ENCODE data around the gene ZNF697. TPM values are rescaled to one million over a fixed set of nuclear protein-coding genes. Genes with fewer than 3 reads are reported as not detected.
A peak's percentile ranks its signal among the peaks of the same experiment; 100 is the strongest.

ZNF697 gene
- total RNA-seq, 4 donors from 2014 or later, result 2.4 to 25.5 (median 7.9) TPM

DNA sequence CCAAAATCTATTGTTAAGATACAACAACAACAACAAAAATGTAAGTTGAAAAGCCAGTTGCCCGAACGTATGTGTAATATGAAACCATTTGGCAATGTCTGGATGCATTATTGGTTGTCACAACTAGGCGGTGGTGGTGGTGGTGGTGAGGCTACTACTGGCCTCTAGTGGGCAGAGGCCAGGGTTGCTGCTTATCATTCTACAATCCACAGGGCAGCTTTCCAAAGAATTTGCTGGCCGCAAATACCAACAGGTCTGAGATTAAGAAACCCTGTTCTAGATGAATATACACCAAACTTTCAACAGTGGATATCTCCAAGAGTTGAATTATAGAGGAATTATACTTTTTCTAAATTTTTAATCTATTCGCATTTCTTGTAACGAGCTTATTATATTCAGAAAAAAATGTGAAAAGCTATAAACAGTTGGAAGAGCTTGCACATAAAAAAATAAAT, 26.8 kb upstream of the ZNF697 start:
- peak overlapping the region in 1 of 2 donors; percentile 45 for H3K4me3 ChIP-seq
- no peaks in the 10 kb centered on the region for H3K36me3 ChIP-seq
- intact Hi-C loops (cut with DNase I; ENCODE audit: low total_unique reads), result no loop called here
- peak; percentile 32 to 38 for DNase-seq
- no peak for TF ChIP-seq POLR2A (IDR thresholded peaks at IDR 0.05)
- TF ChIP-seq, protein P1, sequence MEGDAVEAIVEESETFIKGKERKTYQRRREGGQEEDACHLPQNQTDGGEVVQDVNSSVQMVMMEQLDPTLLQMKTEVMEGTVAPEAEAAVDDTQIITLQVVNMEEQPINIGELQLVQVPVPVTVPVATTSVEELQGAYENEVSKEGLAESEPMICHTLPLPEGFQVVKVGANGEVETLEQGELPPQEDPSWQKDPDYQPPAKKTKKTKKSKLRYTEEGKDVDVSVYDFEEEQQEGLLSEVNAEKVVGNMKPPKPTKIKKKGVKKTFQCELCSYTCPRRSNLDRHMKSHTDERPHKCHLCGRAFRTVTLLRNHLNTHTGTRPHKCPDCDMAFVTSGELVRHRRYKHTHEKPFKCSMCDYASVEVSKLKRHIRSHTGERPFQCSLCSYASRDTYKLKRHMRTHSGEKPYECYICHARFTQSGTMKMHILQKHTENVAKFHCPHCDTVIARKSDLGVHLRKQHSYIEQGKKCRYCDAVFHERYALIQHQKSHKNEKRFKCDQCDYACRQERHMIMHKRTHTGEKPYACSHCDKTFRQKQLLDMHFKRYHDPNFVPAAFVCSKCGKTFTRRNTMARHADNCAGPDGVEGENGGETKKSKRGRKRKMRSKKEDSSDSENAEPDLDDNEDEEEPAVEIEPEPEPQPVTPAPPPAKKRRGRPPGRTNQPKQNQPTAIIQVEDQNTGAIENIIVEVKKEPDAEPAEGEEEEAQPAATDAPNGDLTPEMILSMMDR (IDR thresholded peaks at IDR 0.05), result peak in 2 of 4 experiments; percentile 41 to 48
- no peaks in the 10 kb centered on the region for H3K27me3 ChIP-seq
- peak overlapping the region in 1 of 2 donors; percentile 74 for H3K27ac ChIP-seq
- H3K9me3 ChIP-seq, result no peaks in the 10 kb centered on the region
- no peaks in the 10 kb centered on the region for H3K4me1 ChIP-seq

DNA sequence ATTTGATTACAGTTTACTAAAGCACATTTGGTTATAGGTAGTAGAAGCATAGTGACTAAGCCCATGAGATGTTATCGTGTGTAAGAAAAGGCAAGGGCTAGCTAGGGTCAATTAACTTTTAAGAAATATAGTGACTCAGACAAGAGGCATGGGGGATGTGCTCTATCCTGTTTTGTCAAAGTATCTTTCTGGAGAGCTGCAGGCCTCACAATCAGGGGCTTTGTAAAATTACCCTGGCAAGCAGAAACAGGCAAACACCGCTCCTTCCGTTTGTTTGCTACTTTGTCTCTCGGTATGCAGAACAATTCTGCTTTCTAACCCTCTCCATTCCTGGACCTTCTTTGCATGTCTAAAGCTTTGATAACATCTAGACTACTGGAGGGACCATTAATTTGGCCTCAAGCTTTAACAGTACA, 26.1 kb upstream of the ZNF697 start:
- Histone ChIP-seq H3K36me3 (no peaks in the 10 kb centered on the region), H3K27ac (no peak overlapping the region), H3K4me1 (no peaks in the 10 kb centered on the region), H3K27me3 (no peaks in the 10 kb centered on the region), H3K9me3 (no peaks in the 10 kb centered on the region), H3K4me3 (no peak overlapping the region)
- intact Hi-C loops (cut with DNase I; ENCODE audit: low total_unique reads), result no loop called here
- TF ChIP-seq, protein P1 (IDR thresholded peaks at IDR 0.05), result no peak
- TF ChIP-seq POLR2A (IDR thresholded peaks at IDR 0.05), result no peak
- DNase-seq, result no peak

DNA sequence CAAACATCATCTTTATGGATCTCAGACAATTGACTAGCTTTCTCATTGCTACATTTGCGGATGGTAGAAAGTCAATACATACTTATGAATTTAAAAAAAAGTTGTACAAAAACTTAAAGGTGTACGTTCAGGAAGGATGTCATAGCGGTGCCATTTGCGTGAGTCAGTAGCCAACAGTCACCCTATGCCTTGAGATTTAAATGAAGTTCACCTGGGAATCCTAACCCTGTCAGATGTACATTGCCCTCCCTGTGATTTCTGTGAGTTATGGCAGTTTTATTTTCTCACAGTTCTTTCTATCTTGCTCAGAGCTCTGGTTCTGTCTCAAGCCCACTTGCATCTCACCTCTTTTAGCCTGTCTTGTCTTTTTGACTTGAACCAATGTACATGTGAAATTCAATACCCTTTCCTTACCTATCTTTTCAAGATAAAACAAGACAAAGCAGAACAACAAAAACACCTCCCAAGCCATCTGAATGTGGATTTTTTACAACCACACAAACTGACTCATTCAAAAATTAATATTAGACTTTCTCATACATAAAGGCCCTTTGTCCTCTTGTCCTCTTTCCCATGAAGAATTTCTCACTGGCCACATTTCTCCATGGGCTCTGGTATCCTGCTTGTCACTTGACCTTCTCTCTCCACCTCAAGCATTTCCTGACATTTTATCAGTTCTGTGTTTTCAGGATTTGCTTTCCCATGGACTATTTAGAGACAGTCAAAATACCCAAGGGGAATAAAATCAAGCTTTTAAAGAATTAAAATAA, 25.3 kb upstream of the ZNF697 start:
- DNase-seq, result no peak
- Histone ChIP-seq H3K27ac (no peak overlapping the region), H3K27me3 (no peaks in the 10 kb centered on the region), H3K36me3 (no peaks in the 10 kb centered on the region), H3K4me3 (no peak overlapping the region), H3K9me3 (no peaks in the 10 kb centered on the region), H3K4me1 (no peaks in the 10 kb centered on the region)
- intact Hi-C loops (cut with DNase I; ENCODE audit: low total_unique reads), result no loop called here
- TF ChIP-seq, protein P1 (IDR thresholded peaks at IDR 0.05), result no peak
- TF ChIP-seq POLR2A (IDR thresholded peaks at IDR 0.05), result no peak

DNA sequence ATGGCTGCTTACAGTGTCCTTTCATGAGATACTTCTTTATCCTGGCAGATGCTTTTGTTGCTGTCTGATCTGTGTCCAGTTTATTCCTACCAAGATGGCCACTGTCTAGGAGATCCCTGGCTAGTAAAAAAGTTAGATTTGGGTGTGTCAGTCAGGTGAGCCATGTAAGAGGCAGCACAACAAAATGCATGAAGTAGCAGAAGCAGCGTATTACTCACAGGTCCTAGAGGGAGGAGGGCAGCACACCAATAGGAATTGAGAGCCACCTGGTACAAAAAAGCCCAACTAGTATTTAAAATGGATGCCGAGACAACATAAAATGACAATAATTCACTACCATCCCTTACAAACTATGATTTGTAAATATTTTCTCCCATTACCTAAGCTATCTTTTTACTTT, 22.8 kb upstream of the ZNF697 start:
- no peak for DNase-seq
- no peak for TF ChIP-seq POLR2A (IDR thresholded peaks at IDR 0.05)
- TF ChIP-seq, protein P1 (IDR thresholded peaks at IDR 0.05), result no peak
- intact Hi-C loops (cut with DNase I; ENCODE audit: low total_unique reads), result no loop called here
- H3K27ac ChIP-seq, result no peak overlapping the region
- H3K36me3 ChIP-seq, result no peaks in the 10 kb centered on the region
- no peaks in the 10 kb centered on the region for H3K9me3 ChIP-seq
- H3K4me1 ChIP-seq, result no peaks in the 10 kb centered on the region
- H3K4me3 ChIP-seq, result no peak overlapping the region
- H3K27me3 ChIP-seq, result no peaks in the 10 kb centered on the region

DNA sequence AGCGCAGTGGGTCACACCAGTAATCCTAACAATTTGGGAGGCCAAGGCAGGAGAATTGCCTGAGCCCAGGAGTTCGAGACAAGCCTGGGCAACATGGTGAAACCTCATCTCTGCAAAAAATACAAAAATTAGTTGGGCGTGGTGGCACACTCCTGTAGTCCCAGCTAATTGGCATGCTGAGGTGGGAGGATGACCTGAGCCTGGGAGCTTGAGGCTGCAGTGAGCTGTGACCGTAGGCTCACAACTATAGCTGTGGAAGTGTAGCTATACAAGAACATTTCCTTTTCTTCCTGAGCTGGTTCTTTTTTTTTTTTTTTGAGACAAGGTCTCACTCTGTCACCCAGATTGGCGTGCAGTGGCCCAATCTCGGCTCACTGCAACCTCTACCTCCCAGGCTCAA, 19.1 kb upstream of the ZNF697 start:
- H3K27me3 ChIP-seq, result no peaks in the 10 kb centered on the region
- TF ChIP-seq, protein P1 (IDR thresholded peaks at IDR 0.05), result no peak
- no peak for TF ChIP-seq POLR2A (IDR thresholded peaks at IDR 0.05)
- intact Hi-C loops (cut with DNase I; ENCODE audit: low total_unique reads), result loop anchor here (5.0 kb wide), 1 partner anchor 55 kb away; no protein-coding TSS in a partner anchor
- no peak overlapping the region for H3K27ac ChIP-seq
- H3K36me3 ChIP-seq, result no peaks in the 10 kb centered on the region
- H3K4me3 ChIP-seq, result no peak overlapping the region
- no peak for DNase-seq
- no peaks in the 10 kb centered on the region for H3K9me3 ChIP-seq
- H3K4me1 ChIP-seq, result no peaks in the 10 kb centered on the region
